Heart right ventricle (tissue), 16 donors: ENCODE measurements around the gene ANAPC10. TPM values are rescaled to one million over a fixed set of nuclear protein-coding genes. Genes with fewer than 3 reads are reported as not detected.
"Not testable (repeated sequence)": the region's sequence is repeated elsewhere in the genome, so short reads cannot be mapped to it uniquely, and the experiment has no call there.

Source experiments
- ATAC-seq, 8 donors: fragments of 200-7000 bp; cut with Tn5 transposase; one replicate each; pipeline ENCODE4 v1.9.1; 2020; ENCODE audit warnings: mild to moderate bottlenecking in 8 of 8, moderate library complexity in 8 of 8, moderate number of reproducible peaks in 1 of 8
- DNase-seq, 2 donors: peaks; one replicate each; pipeline ENCODE4 v3.0.0-alpha.2; 2020
- H3K27ac ChIP-seq, 10 donors: fragments of 200-600 bp; sonication (generic) in 2 of 10; one replicate each; pipeline versions ENCODE4 v1.5.0 to v1.8.0; 2020 to 2022; ENCODE audit warnings: mild to moderate bottlenecking in 3 of 10
- H3K27me3 ChIP-seq, 7 donors: fragments of 200-600 bp; one replicate each; pipeline ENCODE4 v1.8.0; 2021 to 2022; ENCODE audit warnings: mild to moderate bottlenecking in 2 of 7
- H3K36me3 ChIP-seq, 9 donors: fragments of 200-600 bp; sonication (generic) in 1 of 9; one replicate each; pipeline versions ENCODE4 v1.5.0 to v1.8.0; 2020 to 2022; ENCODE audit warnings: mild to moderate bottlenecking in 2 of 9
- H3K4me1 ChIP-seq, 9 donors: fragments of 200-600 bp; sonication (generic) in 1 of 9; one replicate each; pipeline versions ENCODE4 v1.5.0 to v1.8.0; 2020 to 2022; ENCODE audit warnings: mild to moderate bottlenecking in 4 of 9
- H3K4me3 ChIP-seq, 10 donors: fragments of 200-600 bp; sonication (generic) in 2 of 10; one replicate each; pipeline versions ENCODE4 v1.5.0 to v1.8.0; 2020 to 2022; ENCODE audit warnings: mild to moderate bottlenecking in 7 of 10, moderate library complexity in 2 of 10
- H3K9me3 ChIP-seq, 11 donors: fragments of 200-600 bp in 10 of 11; sonication (generic) in 2 of 11; one replicate each; pipeline versions ENCODE4 v1.5.0 to v1.8.0; 2013 to 2022; ENCODE audit warnings: mild to moderate bottlenecking in 2 of 11, control low read depth in 1 of 11, moderate library complexity in 1 of 11
- CTCF ChIP-seq, 9 donors: fragments of 200-600 bp; sonication (generic) in 2 of 9; IDR thresholded peaks; one replicate each; pipeline versions ENCODE4 v1.5.0 to v1.8.0; 2021 to 2022; ENCODE audit warnings: antibody characterized with exemption in 9 of 9, mild to moderate bottlenecking in 5 of 9, moderate library complexity in 1 of 9
- WGBS, 2 donors: extraction: QIAGEN DNeasy Blood & Tissue Kit; methylation state at CpG; one replicate each; pipeline ENCODE4 v1.1.7; 2013; ENCODE audit warnings: inconsistent platforms in 1 of 2; 5-methylcytosine and 5-hydroxymethylcytosine counted together
- intact Hi-C, 10 donors: fragments of 100-400 bp; cut with DNase I; formaldehyde crosslinking; loops; one replicate each; pipeline versions ENCODE4 v1.11.1 to v1.14.2; 2022
- long read RNA-seq, 3 donors: library from polyadenylated mRNA; unstranded; transcript quantifications; one replicate each; pipeline ENCODE4 v2.0.0, GENCODE V29; 2020 to 2021
- polyA plus RNA-seq, 2 donors: library from polyadenylated mRNA; stranded (reverse); fragments of 200-250 nt; gene quantifications; one replicate each; pipeline ENCODE4 v1.2.3, GENCODE V29; 2013
- total RNA-seq, 10 donors: library from RNA; stranded (reverse); fragmentation: NEBNext Ultra II Directional in 3 of 10; extraction: Animal tissue kit (Norgen Biotek cat#: 25700) in 3 of 10; gene quantifications; one replicate each; pipeline versions ENCODE4 v1.2.1 to v1.2.4, GENCODE V29; 2021 to 2023
- donor health status: Arrhythmogenic right ventricular cardiomyopathy.
- donor health status: ischemic (EF 13 %, LVEDD 7.1; RV severe dilation, severe dysfunction).
- donor health status: healthy with polysubstance abuse.
- donor health status: DM: no; HTN: yes; CAD: no.
- donor health status: DM: no; HTN: no; CAD: no.
- donor health status: ischemic (EF 25% LVEDD 6.9; RV normal size, moderate dysfunction).
- donor health status: ischemic (EF 25% LVEDD 5.7; RV mildly dilated, moderate dysfunction).
- donor health status: healthy.
- donor health status: DM: yes; HTN: yes; CAD: no.
- donor health status: Ischemic cardiomyopathy.
- donor health status: ischemic (EF 35%, LVEDD 5.7; RV mildly dilated, moderate dysfunction).
- donor health status: nonischemic (EF 11% LVEDD 7.7; RV severe dilation, severe dysfunction).
- donor health status: DM: yes; HTN: yes; CAD: no.
- donor health status: PGD.
- donor health status: ischemic (EF 29% LVEDD 5.4; RV normal size, mild dysfunction).
- donor health status: nonischemic (EF 23%, LVEDD 6.1; RV moderate dilation, normal function).

ANAPC10 gene
- 10 to 100 TPM; 10.3 to 23.0 (median 15.3) TPM for total RNA-seq
- polyA plus RNA-seq, result 10 to 100 TPM; 13.8 to 14.3 TPM
- long read RNA-seq, donor 1, transcript ANAPC10-201 (5 exons, 868 nt), result major isoform, 5 of 9 reads
- long read RNA-seq, donor 1, partial matches to known transcripts, result 0 of 9 reads
- long read RNA-seq, donor 1, other reads (novel, unspliced or antisense), result 1 of 9 reads
- long read RNA-seq, donor 2, partial matches to known transcripts, result 0 of 6 reads
- long read RNA-seq, donor 2, other reads (novel, unspliced or antisense), result 0 of 6 reads
- long read RNA-seq, donor 3, transcript ANAPC10-209 (5 exons, 1,025 nt), result major isoform, 6 of 18 reads
- long read RNA-seq, donor 3, partial matches to known transcripts, result 1 of 18 reads
- long read RNA-seq, donor 3, other reads (novel, unspliced or antisense), result 8 of 18 reads

- TF ChIP-seq CTCF (IDR thresholded peaks at IDR 0.05), result peak in 6 of 9 donors; percentile 14 to 54 (median 42)
- ATAC-seq (peak; percentile 97 to 99 (median 98)), DNase-seq (peak; percentile 90 to 97)
- peaks cover 0 to 16% (median 0%) of the 10 kb centered on the region in 11 donors for H3K9me3 ChIP-seq
- no peaks in the 10 kb centered on the region for H3K27me3 ChIP-seq
- H3K4me3 ChIP-seq, result peak within 1 kb of the TSS; percentile 50 to 91 (median 78)
- H3K27ac ChIP-seq, result peak within 1 kb of the TSS; percentile 73 to 95 (median 91)
- intact Hi-C loops, result loop anchor here in 2 of 10 donors (10.0 kb wide), 1 partner anchor 923 kb away; no protein-coding TSS in a partner anchor
- peaks cover 0 to 32% (median 25%) of the 10 kb centered on the region in 9 donors for H3K36me3 ChIP-seq
- WGBS, 2 donors, result 0 to 1% methylated on average over 67 of the region's 67 CpGs
- H3K4me1 ChIP-seq, result peaks cover 3 to 60% (median 45%) of the 10 kb centered on the region in 9 donors
Measured at GRCh38 chr4:145097821-145098674, at the start of gene ANAPC10, which contains the start of gene ABCE1. TSS of gene ANAPC10 (minus strand) at chr4:145098196. CDS start at chr4:145096099, 2,097 bp downstream. TSS of gene ABCE1 (plus strand) at chr4:145098311. CDS start at chr4:145104413, 6,102 bp downstream.

GRCh38 chr4:145136219-145136618, 38.2 kb upstream of the ANAPC10 start:
- ATAC-seq, intact Hi-C loops, DNase-seq, H3K27me3 ChIP-seq, H3K9me3 ChIP-seq, H3K4me3 ChIP-seq, H3K27ac ChIP-seq: not testable (repeated sequence)
- Histone ChIP-seq H3K36me3 (peaks cover 0 to 86% (median 38%) of the 10 kb centered on the region in 9 donors), H3K4me1 (peaks cover 0 to 14% (median 4%) of the 10 kb centered on the region in 9 donors)
- 67 to 86% methylated on average over 1 of the region's 1 CpG for WGBS, 2 donors

GRCh38 chr4:145132511-145133098, 34.6 kb upstream of the ANAPC10 start:
- DNase-seq, result peak in 1 of 2 donors; percentile 7
- ATAC-seq, result peak in 3 of 8 donors; percentile 16 to 41 (median 41)
- no peak for TF ChIP-seq CTCF (IDR thresholded peaks at IDR 0.05)
- WGBS, 2 donors, result 65 to 74% methylated on average over 5 of the region's 5 CpGs
- H3K9me3 ChIP-seq, result no peaks in the 10 kb centered on the region
- no peaks in the 10 kb centered on the region for H3K27me3 ChIP-seq
- H3K36me3 ChIP-seq, result peaks cover 0 to 84% (median 24%) of the 10 kb centered on the region in 9 donors
- H3K4me1 ChIP-seq, result peaks cover 0 to 14% (median 4%) of the 10 kb centered on the region in 9 donors
- H3K27ac ChIP-seq, result peak overlapping the region in 1 of 10 donors; percentile 22
- intact Hi-C loops, result no loop called here
- H3K4me3 ChIP-seq, result no peak overlapping the region

GRCh38 chr4:145131848-145132247, 33.9 kb upstream of the ANAPC10 start:
- 95% methylated on average over 12 of the region's 12 CpGs for WGBS, 2 donors
- no peaks in the 10 kb centered on the region for H3K27me3 ChIP-seq
- peaks cover 0 to 14% (median 4%) of the 10 kb centered on the region in 9 donors for H3K4me1 ChIP-seq
- TF ChIP-seq CTCF (IDR thresholded peaks at IDR 0.05), result no peak
- H3K9me3 ChIP-seq, result no peaks in the 10 kb centered on the region
- no peak overlapping the region for H3K4me3 ChIP-seq
- no peak for DNase-seq
- no peak overlapping the region for H3K27ac ChIP-seq
- intact Hi-C loops, result no loop called here
- H3K36me3 ChIP-seq, result peaks cover 0 to 84% (median 29%) of the 10 kb centered on the region in 9 donors
- ATAC-seq, result no peak
